HepG2 (cell line): ENCODE results near the gene XKR7. TPM values are rescaled to one million over a fixed set of nuclear protein-coding genes. Genes with fewer than 3 reads are reported as not detected.

Experiments used
- DNMT3B ChIP-seq: conservative IDR thresholded peaks from 2 replicates; pipeline ENCODE4 v1.6.1; 2016; ENCODE audit warnings: missing biosample characterization, control low read depth
- GTF3A ChIP-seq: sonication (generic); formaldehyde crosslinking; conservative IDR thresholded peaks from 2 replicates; pipeline ENCODE4 v1.4.0; 2020; ENCODE audit warnings: mild to moderate bottlenecking, missing genetic modification reagents
- KAT8 ChIP-seq: IDR thresholded peaks from 2 replicates; pipeline ENCODE4 v1.6.1; 2016; ENCODE audit warnings: missing genetic modification reagents, missing compliant biosample characterization
- KLF16 ChIP-seq, 2 experiments: sonication (generic) in 1 of 2; formaldehyde crosslinking in 1 of 2; IDR thresholded peaks; 2 replicates each; pipeline versions ENCODE4 v1.6.1 to v1.8.0; 2016 to 2023; ENCODE audit warnings: missing genetic modification reagents in 2 of 2, missing compliant biosample characterization in 1 of 2
- MAFF ChIP-seq: IDR thresholded peaks from 2 replicates; pipeline ENCODE4 v1.6.1; 2011; ENCODE audit warnings: low read depth, low read length, improper control_type of control experiment
- MAFK ChIP-seq, 2 experiments: IDR thresholded peaks in 1 of 2; conservative IDR thresholded peaks in 1 of 2; 2 replicates each; pipeline ENCODE4 v1.6.1; 2011; ENCODE audit warnings: improper control_type of control experiment in 2 of 2, low read length in 2 of 2
- MEIS2 ChIP-seq: sonication (generic); formaldehyde crosslinking; IDR thresholded peaks from 2 replicates; pipeline ENCODE4 v1.9.0; 2021; ENCODE audit warnings: mild to moderate bottlenecking, missing genetic modification reagents
- MYC ChIP-seq: sonication (generic); formaldehyde crosslinking; IDR thresholded peaks from 2 replicates; pipeline ENCODE4 v1.9.0; 2021; ENCODE audit warnings: missing genetic modification reagents, borderline replicate concordance
- PAF1 ChIP-seq: IDR thresholded peaks from 2 replicates; pipeline ENCODE4 v1.6.1; 2016; ENCODE audit warnings: missing genetic modification reagents, missing compliant biosample characterization
- PHB2 ChIP-seq: fragments of 450-650 bp; IDR thresholded peaks from 2 replicates; pipeline ENCODE4 v1.6.1; 2018; ENCODE audit not compliant: partially characterized antibody
- POLR2A ChIP-seq, 2 experiments: IDR thresholded peaks; 2 replicates each; pipeline ENCODE4 v1.6.1; 2011; ENCODE audit warnings: low read depth in 2 of 2, low read length in 2 of 2, mild to moderate bottlenecking in 1 of 2, moderate library complexity in 1 of 2; ENCODE audit not compliant: insufficient read depth in 1 of 2
- SRF ChIP-seq: IDR thresholded peaks from 2 replicates; pipeline ENCODE4 v1.6.1; 2011; ENCODE audit warnings: mild to moderate bottlenecking, low read depth, low read length, moderate library complexity
- SRY ChIP-seq: sonication (generic); formaldehyde crosslinking; IDR thresholded peaks from 2 replicates; pipeline ENCODE4 v1.8.0; 2022; ENCODE audit warnings: mild to moderate bottlenecking, missing genetic modification reagents
- U2AF2 ChIP-seq: fragments of 200-400 bp; formaldehyde crosslinking; IDR thresholded peaks from 2 replicates; pipeline ENCODE4 v1.6.1; 2017; ENCODE audit warnings: low read depth, mild to moderate bottlenecking, low read length
- ZFX ChIP-seq: sonication (generic); formaldehyde crosslinking; IDR thresholded peaks from 2 replicates; pipeline ENCODE4 v1.4.0; 2020; ENCODE audit warnings: mild to moderate bottlenecking, low read depth, missing genetic modification reagents, moderate library complexity
- ZNF430 ChIP-seq: sonication (generic); formaldehyde crosslinking; IDR thresholded peaks from 2 replicates; pipeline ENCODE4 v1.9.0; 2021; ENCODE audit warnings: mild to moderate bottlenecking, missing genetic modification reagents
- ZNF563 ChIP-seq: sonication (generic); formaldehyde crosslinking; IDR thresholded peaks from 2 replicates; pipeline ENCODE4 v1.8.0; 2022; ENCODE audit warnings: mild to moderate bottlenecking, moderate library complexity, missing genetic modification reagents
- ZNF570 ChIP-seq: sonication (generic); formaldehyde crosslinking; IDR thresholded peaks from 2 replicates; pipeline ENCODE4 v1.4.0; 2020; ENCODE audit warnings: mild to moderate bottlenecking, missing genetic modification reagents, borderline replicate concordance
- ZNF616 ChIP-seq: sonication (generic); formaldehyde crosslinking; IDR thresholded peaks from 2 replicates; pipeline ENCODE4 v1.5.0; 2020; ENCODE audit warnings: low read depth, mild to moderate bottlenecking, missing genetic modification reagents
- ZNF652 ChIP-seq: IDR thresholded peaks from 2 replicates; pipeline ENCODE4 v1.6.1; 2016; ENCODE audit warnings: low read depth, borderline replicate concordance
- ZNF672 ChIP-seq: sonication (generic); formaldehyde crosslinking; IDR thresholded peaks from 2 replicates; pipeline ENCODE4 v1.8.1; 2022; ENCODE audit warnings: missing genetic modification reagents
- ZSCAN20 ChIP-seq: sonication (generic); formaldehyde crosslinking; IDR thresholded peaks from 2 replicates; pipeline ENCODE4 v1.4.0; 2020; ENCODE audit warnings: missing genetic modification reagents, mild to moderate bottlenecking, borderline replicate concordance
- polyA plus RNA-seq, 8 experiments: library from polyadenylated mRNA; depleted of rRNA in 3 of 8; stranded (reverse) in 7 of 8; unstranded in 1 of 8; fragments of >200 nt; fragmentation: Illumina TruSeq in 4 of 8; extraction: Trizol in 4 of 8; gene quantifications; 2 replicates each; pipeline versions ENCODE4 v1.2.1 to v1.2.3, GENCODE V29; 2011 to 2016; ENCODE audit warnings: low read depth in 4 of 8, missing spikeins in 1 of 8, mixed read lengths in 1 of 8; ENCODE audit not compliant: insufficient read depth in 1 of 8
- total RNA-seq, 5 experiments: library from RNA; depleted of rRNA; stranded (reverse); fragments of >200 nt; fragmentation: Illumina TruSeq; extraction: Trizol; gene quantifications; 2 replicates each; pipeline ENCODE4 v1.2.3, GENCODE V29; 2016; ENCODE audit warnings: low read depth in 1 of 5
- TF ChIP-seq, protein P1 (sequence below): sonication (generic); formaldehyde crosslinking; IDR thresholded peaks from 2 replicates; pipeline ENCODE4 v1.5.0; 2020; ENCODE audit warnings: mild to moderate bottlenecking, missing genetic modification reagents
- TF ChIP-seq, protein P2 (sequence below): IDR thresholded peaks from 2 replicates; pipeline ENCODE4 v1.6.1; 2016; ENCODE audit warnings: missing compliant biosample characterization, missing genetic modification reagents, borderline replicate concordance
- TF ChIP-seq, protein P3 (sequence below): sonication (generic); formaldehyde crosslinking; IDR thresholded peaks from 2 replicates; pipeline ENCODE4 v1.4.0; 2020; ENCODE audit warnings: low read depth, mild to moderate bottlenecking, missing genetic modification reagents

XKR7 gene
- total and polyA plus RNA-seq, 2 of the 13 experiments (the other 11 are each of a cell fraction or from before 2014, with no cell fraction given): not detected

DNA sequence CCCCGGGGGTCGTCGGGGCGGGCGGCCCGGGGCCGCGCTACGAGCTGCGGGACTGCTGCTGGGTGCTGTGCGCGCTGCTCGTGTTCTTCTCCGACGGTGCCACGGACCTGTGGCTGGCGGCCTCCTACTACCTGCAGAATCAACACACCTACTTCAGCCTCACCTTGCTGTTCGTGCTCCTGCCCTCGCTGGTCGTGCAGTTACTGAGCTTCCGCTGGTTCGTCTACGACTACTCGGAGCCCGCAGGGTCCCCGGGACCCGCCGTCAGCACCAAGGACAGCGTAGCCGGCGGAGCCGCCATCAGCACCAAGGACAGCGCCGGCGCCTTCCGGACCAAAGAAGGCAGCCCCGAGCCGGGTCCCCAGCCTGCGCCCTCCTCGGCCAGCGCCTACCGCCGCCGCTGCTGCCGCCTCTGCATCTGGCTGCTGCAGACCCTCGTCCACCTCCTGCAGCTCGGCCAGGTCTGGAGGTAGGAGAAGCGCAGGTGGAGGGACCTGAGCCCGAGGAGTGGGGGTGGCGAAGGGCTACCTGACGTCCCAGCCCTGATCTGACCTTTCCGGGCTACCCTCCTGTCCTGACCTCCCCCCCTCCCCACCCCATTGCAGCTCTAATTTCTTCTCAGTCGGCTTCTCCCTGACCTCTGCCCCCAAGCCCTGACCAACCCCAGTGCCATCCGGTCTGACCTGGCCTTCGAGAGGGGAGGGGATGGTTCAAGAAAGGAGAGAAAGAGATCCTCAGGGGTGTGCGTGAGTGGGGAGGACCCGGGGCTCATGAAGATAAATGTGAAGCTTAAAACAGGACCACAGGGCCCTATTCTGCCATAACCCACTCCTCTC is 558 bp downstream of the XKR7 start (continued):
- TF ChIP-seq, protein P1, sequence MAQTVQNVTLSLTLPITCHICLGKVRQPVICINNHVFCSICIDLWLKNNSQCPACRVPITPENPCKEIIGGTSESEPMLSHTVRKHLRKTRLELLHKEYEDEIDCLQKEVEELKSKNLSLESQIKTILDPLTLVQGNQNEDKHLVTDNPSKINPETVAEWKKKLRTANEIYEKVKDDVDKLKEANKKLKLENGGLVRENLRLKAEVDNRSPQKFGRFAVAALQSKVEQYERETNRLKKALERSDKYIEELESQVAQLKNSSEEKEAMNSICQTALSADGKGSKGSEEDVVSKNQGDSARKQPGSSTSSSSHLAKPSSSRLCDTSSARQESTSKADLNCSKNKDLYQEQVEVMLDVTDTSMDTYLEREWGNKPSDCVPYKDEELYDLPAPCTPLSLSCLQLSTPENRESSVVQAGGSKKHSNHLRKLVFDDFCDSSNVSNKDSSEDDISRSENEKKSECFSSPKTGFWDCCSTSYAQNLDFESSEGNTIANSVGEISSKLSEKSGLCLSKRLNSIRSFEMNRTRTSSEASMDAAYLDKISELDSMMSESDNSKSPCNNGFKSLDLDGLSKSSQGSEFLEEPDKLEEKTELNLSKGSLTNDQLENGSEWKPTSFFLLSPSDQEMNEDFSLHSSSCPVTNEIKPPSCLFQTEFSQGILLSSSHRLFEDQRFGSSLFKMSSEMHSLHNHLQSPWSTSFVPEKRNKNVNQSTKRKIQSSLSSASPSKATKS (CRISPR knock-in tag): peak; percentile 100
- TF ChIP-seq DNMT3B (CRISPR knock-in tag) (peak; percentile 100), MAFK (conservative IDR thresholded peaks at IDR 0.05 in 1 of 2, IDR thresholded peaks at IDR 0.05 in 1 of 2; ENCODE audit: low read length in 2 of 2) (no peak), ZNF616 (peak; percentile 100), SRY (CRISPR knock-in tag) (peak; percentile 100), SRF (peak; percentile 64; the same call in 1 of the 2 replicates), ZFX (CRISPR knock-in tag) (peak; percentile 74), ZNF430 (CRISPR knock-in tag) (peak; percentile 100), MEIS2 (peak; percentile 100), GTF3A (CRISPR knock-in tag) (peak; percentile 99), ZNF570 (peak; percentile 100), PAF1 (CRISPR knock-in tag) (peak; percentile 100), U2AF2 (no peak), PHB2 (no peak), MYC (peak; percentile 100), KAT8 (CRISPR knock-in tag) (peak; percentile 100), ZSCAN20 (peak; percentile 100), MAFF (no peak), ZNF563 (CRISPR knock-in tag) (peak; percentile 100), ZNF652 (CRISPR knock-in tag) (peak; percentile 93), KLF16 (CRISPR knock-in tag; IDR thresholded peaks at IDR 0.05) (peak; percentile 100), POLR2A (IDR thresholded peaks at IDR 0.05; ENCODE audit: insufficient read depth in 1 of 2, low read depth in 2 of 2, low read length in 2 of 2) (no peak), ZNF672 (CRISPR knock-in tag) (peak; percentile 100)
- TF ChIP-seq, protein P2, sequence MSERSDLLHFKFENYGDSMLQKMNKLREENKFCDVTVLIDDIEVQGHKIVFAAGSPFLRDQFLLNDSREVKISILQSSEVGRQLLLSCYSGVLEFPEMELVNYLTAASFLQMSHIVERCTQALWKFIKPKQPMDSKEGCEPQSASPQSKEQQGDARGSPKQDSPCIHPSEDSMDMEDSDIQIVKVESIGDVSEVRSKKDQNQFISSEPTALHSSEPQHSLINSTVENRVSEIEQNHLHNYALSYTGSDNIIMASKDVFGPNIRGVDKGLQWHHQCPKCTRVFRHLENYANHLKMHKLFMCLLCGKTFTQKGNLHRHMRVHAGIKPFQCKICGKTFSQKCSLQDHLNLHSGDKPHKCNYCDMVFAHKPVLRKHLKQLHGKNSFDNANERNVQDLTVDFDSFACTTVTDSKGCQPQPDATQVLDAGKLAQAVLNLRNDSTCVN: peak; percentile 100
- TF ChIP-seq, protein P3, sequence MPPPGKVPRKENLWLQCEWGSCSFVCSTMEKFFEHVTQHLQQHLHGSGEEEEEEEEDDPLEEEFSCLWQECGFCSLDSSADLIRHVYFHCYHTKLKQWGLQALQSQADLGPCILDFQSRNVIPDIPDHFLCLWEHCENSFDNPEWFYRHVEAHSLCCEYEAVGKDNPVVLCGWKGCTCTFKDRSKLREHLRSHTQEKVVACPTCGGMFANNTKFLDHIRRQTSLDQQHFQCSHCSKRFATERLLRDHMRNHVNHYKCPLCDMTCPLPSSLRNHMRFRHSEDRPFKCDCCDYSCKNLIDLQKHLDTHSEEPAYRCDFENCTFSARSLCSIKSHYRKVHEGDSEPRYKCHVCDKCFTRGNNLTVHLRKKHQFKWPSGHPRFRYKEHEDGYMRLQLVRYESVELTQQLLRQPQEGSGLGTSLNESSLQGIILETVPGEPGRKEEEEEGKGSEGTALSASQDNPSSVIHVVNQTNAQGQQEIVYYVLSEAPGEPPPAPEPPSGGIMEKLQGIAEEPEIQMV (CRISPR knock-in tag): peak; percentile 99
